Activated CD8-positive, alpha-beta memory T cell treated with anti-CD3 and anti-CD28 coated beads for 4 hours (primary cell): ENCODE measurements around the gene CFAP299.

Source experiments
- DNase-seq, 2 donors: peaks; one replicate each; pipeline ENCODE4 v3.0.0-alpha.2; 2020; ENCODE audit warnings: low read depth in 2 of 2

CFAP299 gene

GRCh38 chr4:80388284-80388607, 52.7 kb downstream of the CFAP299 start:
- no peak for DNase-seq

GRCh38 chr4:80390178-80390577, 54.6 kb downstream of the CFAP299 start:
- no peak for DNase-seq

- DNase-seq = no peak
Observed at GRCh38 chr4:80393246-80393969, 57.9 kb downstream of the CFAP299 start.

GRCh38 chr4:80393970-80394250, 58.4 kb downstream of the CFAP299 start:
- no peak for DNase-seq

- DNase-seq = no peak
Observed at GRCh38 chr4:80407246-80407645, 71.7 kb downstream of the CFAP299 start.

- DNase-seq = no peak
Observed at GRCh38 chr4:80409809-80410208, 74.3 kb downstream of the CFAP299 start.

GRCh38 chr4:80412322-80412721, 76.8 kb downstream of the CFAP299 start:
- DNase-seq = no peak

- DNase-seq = no peak
Observed at GRCh38 chr4:80413086-80413485, 77.6 kb downstream of the CFAP299 start.

GRCh38 chr4:80417019-80417418, 81.5 kb downstream of the CFAP299 start:
- no peak for DNase-seq

- DNase-seq = no peak
Observed at GRCh38 chr4:80419946-80420345, 84.4 kb downstream of the CFAP299 start.

- no peak for DNase-seq
Observed at GRCh38 chr4:80420638-80421037, 85.1 kb downstream of the CFAP299 start.

GRCh38 chr4:80422727-80423404, 87.3 kb downstream of the CFAP299 start:
- DNase-seq = no peak

GRCh38 chr4:80423553-80424224, 88.2 kb downstream of the CFAP299 start:
- DNase-seq = no peak

GRCh38 chr4:80424225-80424581, 88.7 kb downstream of the CFAP299 start:
- no peak for DNase-seq

- DNase-seq = no peak
Observed at GRCh38 chr4:80425124-80426100, 89.9 kb downstream of the CFAP299 start.

GRCh38 chr4:80431203-80431965, 95.9 kb downstream of the CFAP299 start:
- no peak for DNase-seq

- no peak for DNase-seq
Observed at GRCh38 chr4:80434238-80434637, 98.7 kb downstream of the CFAP299 start.

- DNase-seq = no peak
Observed at GRCh38 chr4:80438016-80438415, 102.5 kb downstream of the CFAP299 start.

- peak in 1 of 2 donors; percentile 3 for DNase-seq
Observed at GRCh38 chr4:80439294-80440061, 103.9 kb downstream of the CFAP299 start.

- DNase-seq = no peak
Observed at GRCh38 chr4:80446248-80446647, 110.7 kb downstream of the CFAP299 start.

- no peak for DNase-seq
Observed at GRCh38 chr4:80446664-80447063, 111.1 kb downstream of the CFAP299 start.
